ENCODE data around the gene TPBGL.
A peak's percentile ranks its signal among the peaks of the same experiment; 100 is the strongest.

TPBGL gene

GRCh38 chr11:75240311-75241035 is at the start of gene TPBGL:
Gene TPBGL, plus strand, starts transcription at chr11:75240774. Its CDS starts 276 bp downstream, at chr11:75241050.
- no peak for DNase-seq

GRCh38 chr11:75191330-75191717 is 49.2 kb upstream of the TPBGL start:
- DNase-seq: no peak

- DNase-seq: no peak
These were observed 47.3 kb upstream of the TPBGL start for GRCh38 chr11:75193271-75193670.

DNA sequence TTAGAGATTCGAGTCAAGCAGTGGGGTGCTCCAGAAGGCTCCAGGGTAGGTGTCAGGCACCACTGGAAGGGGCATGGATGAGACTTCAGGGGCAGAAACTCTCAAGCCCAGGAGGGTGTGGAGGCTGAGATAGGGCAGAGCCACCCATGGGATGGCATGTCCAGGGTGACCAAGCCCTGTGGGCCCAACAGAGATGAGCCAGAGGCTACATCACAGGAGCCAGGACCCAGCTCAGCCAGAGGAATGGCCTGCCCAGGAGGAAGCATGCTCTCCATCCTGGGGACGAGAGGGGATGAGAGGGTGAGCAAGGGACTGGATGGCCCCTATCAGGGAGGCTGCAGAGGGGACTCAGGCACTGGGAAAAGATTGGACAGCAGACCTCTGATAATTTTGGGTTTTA is 46.9 kb upstream of the TPBGL start:
- no peak for DNase-seq

DNA sequence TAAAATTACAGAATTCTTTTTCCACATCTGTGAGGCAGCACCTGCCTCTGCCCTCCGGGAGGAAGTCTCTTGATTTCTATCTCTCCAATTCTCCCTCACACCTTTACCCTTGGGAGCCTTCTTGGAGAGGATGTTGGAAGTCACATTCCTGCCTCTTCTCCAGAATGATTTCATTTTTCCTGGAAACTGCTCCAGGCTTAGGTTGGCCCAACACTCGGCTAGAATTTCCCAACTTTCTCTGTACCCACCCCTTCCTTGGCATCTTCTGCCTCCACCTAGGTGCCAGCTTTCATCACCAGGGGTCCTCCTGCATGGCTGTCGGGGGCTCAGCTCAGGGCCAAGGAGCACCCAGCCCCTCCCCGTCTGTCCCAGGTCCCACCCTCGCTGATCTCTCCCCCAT is 46.4 kb upstream of the TPBGL start:
- DNase-seq: no peak

GRCh38 chr11:75195167-75195962 is 45.2 kb upstream of the TPBGL start:
- no peak for DNase-seq

- no peak for DNase-seq
These were observed 44.1 kb upstream of the TPBGL start for GRCh38 chr11:75196426-75196825.

DNA sequence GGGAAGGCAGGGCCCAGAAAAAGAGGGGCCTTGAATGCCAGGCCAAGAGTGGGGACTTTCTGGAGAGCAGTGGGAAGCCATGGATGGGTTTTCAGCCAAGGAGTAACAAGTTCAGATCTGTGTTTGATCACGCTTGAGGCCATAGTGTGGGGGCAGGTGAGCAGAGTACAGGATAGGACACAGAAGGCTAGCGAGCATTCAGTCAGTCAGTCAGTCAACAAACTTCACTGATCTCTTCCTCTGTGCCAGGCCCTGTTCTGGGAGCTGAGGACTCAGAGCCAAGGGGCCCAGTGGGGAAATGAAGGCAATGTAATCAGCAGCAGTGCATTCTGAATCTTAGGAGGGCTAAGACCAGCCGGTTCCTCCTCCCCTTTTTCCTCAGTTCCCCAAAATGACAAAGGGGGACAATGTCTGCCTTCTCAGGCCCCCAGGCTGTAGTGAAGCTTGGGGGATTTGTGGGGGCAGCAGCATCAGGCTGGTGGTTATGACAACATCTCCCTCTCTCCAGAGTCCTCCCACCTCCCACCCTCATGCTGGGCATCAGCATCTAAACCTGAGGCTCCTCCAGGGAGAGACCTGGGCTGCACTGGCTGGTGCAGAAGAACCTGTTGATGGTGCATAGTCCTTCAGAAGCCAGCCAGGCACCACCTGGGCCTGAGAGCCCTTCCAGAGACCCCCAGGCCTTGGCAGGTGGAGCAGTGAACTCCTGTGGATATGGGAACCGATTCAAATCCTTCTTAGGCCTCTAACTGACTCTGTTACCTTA is 42.9 kb upstream of the TPBGL start:
- no peak for DNase-seq

- no peak for DNase-seq
These were observed 42.1 kb upstream of the TPBGL start for GRCh38 chr11:75198278-75198973.

GRCh38 chr11:75199412-75199955 is 41.1 kb upstream of the TPBGL start:
- DNase-seq: no peak

DNA sequence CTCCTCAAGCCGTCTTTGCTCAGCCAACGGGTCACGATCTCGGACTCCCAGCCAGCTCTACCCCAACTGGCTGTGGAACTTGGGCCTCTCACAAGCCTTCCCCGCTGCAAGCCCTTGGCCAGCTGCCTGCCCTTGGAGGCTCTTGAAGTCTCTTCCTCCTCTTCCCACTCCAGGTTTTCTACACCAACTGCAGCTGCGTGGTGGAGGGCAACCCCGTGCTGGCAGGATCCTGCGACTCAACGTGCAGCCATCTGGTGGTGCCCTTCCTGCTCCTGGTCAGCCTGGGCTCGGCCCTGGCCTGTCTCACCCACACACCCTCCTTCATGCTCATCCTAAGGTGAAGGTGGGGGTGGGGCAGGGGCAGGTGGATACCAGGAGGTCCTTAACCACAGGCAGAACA is 40.5 kb upstream of the TPBGL start:
- DNase-seq: no peak

DNA sequence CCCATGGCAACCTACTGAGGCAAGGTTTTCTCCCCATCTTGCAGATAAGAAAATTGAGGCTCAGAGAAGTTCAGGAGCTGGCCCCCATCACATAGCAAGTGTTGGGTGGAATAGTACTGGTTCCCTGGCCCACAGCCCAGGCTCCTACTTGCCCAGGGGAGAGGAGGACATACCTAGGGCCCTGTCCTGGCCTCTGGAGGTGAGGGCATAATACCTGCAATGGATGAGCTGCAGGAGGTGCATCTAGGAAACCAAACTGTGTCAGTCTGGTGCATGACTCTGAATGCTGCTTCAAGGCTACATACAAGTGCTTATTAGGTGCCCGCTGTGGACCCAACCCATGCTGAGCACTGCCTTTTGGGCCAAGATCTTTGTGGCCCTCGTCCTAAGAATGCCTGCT is 40.0 kb upstream of the TPBGL start:
- no peak for DNase-seq

DNA sequence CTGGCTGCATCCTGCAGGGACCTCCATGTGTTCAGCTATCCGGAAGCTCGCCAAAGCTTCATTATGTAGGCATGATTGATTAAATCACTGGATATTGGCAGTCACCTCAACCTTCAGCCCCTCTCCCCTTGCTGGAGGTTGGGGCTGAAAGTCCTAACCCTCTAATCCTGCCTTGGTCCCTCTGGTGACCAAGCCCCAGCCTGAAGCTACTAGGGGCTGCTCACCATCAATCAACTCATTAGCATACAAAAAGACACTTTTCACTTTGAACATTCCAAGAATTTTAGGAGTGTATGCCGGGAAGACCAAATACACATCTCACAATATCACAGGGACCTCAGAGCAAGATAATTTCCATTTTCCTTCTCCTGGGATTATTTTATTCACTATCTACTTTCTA is 38.8 kb upstream of the TPBGL start:
- no peak for DNase-seq

DNA sequence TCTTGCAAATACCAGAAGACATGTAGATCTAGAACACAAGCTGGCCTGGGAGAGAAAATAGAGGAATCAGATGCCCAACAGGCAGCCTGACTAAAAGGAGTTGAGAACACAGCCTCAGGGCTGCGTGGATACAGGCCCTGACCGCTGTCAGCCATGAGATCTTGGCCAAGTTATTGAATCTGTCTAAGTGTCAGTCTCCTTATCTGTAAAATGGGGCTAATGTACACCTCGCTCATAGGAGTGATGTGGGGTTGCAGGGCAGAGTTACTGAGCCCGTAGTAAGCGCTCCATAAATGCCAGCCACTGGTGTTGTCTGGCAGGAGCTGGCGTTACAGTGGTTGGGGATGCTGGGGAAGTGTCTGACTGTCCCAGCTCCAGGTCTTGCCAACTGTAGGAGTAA is 38.4 kb upstream of the TPBGL start:
- no peak for DNase-seq

GRCh38 chr11:75203138-75203537 is 37.4 kb upstream of the TPBGL start:
- no peak for DNase-seq

- DNase-seq: no peak
These were observed 36.9 kb upstream of the TPBGL start for GRCh38 chr11:75203641-75204011.

- no peak for DNase-seq
These were observed 36.4 kb upstream of the TPBGL start for GRCh38 chr11:75204012-75204674.

DNA sequence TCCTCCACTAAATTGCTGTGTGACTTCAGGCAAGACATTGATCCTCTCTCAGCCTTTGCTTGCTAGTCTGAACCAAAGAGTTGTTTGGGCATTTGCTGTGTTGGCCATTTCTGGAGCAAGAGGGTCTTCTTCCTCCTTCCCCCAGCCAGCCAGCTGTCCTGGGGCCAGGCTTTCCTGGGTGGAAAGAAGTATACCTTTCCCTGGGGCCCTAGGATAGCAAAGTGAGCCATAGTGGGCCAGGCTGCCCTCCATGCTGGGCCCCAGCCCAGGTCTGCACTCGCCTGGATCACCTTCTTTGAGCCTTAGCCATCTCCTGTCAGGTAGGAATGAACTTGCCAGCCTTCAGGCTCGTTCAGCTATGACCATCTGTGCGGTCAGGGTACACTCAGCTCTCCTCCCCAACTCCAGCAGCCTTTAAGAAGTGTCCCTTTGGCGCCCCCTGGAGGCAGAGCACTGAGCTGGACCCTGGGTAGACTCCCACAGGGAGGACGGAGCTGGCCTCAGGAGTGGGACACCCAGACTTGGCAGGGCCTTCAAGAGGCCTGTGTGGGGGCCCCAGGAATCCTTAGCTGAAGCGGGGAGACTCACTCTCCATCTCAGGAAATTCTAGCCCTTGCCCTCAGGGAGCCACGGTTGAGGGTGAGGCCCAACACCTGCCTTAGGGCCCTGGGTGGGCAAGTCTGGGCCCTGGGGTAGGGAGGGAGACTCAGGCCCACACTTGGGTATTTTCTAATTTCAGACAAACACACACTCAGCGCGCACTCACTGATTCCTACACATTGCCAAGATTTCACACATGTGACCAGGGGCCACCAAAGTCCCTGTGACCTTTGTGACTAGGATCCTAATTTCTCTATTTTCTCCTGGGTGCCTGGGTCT is 35.6 kb upstream of the TPBGL start:
- DNase-seq: peak; percentile 73 to 80

DNA sequence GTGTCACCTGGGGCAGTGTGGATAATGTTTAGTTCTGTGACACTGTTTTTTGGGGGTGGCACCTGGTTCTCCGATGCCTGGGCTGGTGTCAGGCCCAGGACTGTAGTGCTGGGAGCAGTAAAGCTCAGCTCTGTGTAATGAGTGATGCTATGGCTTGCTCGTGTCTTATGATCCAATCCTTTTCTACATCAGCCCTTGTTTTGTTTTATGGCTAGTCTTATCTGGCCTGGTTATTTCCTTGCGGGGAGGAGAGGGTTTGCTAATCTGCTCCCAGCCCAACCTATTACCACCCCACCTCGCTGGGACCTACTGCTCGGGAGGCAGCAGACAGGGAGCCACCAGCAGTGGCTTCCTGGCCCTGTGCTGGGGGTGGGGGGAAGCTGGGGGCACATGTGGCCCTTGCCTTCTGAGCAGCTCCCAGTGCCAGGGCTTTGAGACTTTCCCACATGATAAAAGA is 35.0 kb upstream of the TPBGL start:
- DNase-seq: no peak

DNA sequence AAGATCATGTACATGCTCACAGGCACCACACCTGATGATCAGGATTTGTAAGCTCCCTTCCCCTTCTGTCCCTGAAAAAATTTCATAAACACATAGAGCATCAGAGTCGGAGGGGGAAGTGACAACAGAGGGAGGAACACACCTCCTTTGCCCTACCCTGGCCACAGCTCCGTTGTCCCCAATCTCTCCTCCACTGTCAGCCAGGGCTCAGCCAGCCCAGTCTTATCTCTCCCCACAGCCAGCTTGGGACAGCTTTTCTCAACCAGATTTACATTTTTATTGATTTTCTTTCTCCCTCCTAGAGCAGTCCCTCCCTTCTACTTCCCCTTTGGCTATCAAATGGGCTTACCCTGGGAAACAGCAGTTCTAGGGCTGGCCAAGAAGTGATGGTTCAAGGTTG is 32.1 kb upstream of the TPBGL start:
- no peak for DNase-seq

DNA sequence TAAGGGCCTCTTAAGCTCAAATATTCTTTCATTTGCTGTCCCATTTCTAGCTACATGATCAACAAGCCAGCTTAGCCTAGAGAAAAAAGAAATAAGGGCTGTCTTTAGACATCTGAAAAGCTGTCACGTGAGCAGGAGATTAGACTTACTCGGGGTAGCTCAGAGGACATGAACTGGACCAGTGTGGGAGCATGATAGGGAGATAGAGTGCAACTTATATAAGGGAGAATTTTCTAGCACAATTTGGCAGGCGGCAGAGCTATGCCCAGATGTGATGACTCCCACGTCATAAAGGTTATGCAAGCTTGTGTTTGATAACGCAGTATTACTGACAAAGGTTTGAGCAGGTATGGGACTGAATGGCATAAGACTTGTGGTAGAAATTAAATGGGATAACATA is 28.2 kb upstream of the TPBGL start:
- no peak for DNase-seq

Measured in CD4-positive, alpha-beta T cell treated with Interferon alpha-2 for 1 hour (primary cell).